GM18951 (cell line): ENCODE measurements around the gene HMCN1.

Experiments
- POLR2A ChIP-seq: IDR thresholded peaks from 4 replicates; pipeline ENCODE4 v1.6.1; 2011; ENCODE audit warnings: mild to moderate bottlenecking; ENCODE audit not compliant: insufficient read length, insufficient read depth; ENCODE audit errors: extremely low read depth
- in situ Hi-C: fragments of 300-500 bp; cut with MboI; formaldehyde crosslinking; loops from one replicate; pipeline ENCODE4 v1.12.0; 2022; ENCODE audit warnings: low sequenced_read_pairs, mixed read lengths, inconsistent platforms; ENCODE audit not compliant: unreplicated experiment

HMCN1 gene

DNA sequence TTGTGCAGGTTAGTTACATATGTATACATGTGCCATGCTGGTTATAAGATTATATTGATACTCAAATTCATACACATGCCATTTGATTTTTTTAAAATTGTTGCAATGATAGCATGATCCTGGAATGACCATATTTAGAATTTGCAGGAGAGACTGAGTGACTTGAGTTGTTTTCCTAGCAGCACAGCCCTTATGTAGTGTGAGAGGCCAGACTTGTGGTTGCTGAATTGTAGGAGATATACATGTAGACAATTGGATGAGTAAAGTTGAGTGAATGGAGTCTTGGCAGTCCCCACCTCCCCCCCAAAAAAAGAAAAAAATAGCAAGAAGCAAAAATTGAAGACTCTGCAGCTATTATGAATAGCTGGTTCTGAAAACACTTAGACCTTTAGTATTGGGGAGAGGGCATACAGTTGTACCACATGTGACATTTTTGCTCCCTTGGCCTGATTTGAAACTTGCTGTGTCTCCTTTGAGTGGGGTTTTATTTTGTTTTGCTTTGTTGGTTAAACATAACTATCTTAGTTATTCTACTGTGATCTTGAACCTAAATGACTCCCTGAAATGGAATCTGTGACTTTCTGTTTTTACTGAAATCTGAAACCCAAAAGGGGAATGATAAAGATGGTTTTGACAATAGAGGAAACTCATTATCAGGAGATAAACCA is 280.3 kb downstream of the HMCN1 start:
- in situ Hi-C loops = no loop called here
- no peak for TF ChIP-seq POLR2A

DNA sequence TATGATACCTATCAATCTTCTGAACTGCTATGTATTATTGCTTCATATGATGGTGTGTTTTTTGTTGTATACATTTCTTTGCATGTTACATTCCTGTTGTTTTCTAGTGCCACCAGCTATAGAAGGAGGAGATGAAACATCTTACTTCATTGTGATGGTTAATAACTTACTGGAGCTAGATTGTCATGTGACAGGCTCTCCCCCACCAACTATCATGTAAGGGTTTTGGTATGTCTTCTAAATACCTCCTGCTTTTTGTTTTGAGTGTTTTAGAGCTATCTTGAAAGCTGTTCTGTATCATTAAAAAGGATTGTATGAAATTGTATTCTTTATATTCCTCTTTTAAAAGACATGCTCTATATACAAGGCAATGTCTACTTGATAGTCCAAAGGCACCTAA is 282.7 kb downstream of the HMCN1 start:
- in situ Hi-C loops = no loop called here

DNA sequence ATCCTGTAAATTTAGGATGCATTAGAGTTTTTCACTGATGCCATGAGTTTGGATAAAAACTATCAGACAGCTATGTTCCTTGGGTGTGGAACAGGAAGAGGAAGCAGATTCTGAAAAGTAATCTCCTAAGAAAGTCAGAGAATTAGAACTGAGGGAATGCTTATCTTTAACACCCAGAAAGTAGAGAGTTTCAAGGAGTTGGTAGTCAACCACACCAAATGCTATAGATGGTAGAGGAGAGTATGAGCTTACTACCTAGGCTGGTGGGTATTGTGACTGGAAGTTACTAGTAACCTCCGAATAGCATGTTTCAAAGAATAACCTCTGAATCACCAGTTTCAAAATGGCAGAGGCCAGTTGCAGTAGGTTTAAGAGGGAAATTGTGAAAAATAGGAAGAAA is 288.0 kb downstream of the HMCN1 start:
- no peak for TF ChIP-seq POLR2A
- in situ Hi-C loops = no loop called here

More for the DNA sequence above, 282.7 kb downstream of the HMCN1 start:
- no peak for TF ChIP-seq POLR2A

DNA sequence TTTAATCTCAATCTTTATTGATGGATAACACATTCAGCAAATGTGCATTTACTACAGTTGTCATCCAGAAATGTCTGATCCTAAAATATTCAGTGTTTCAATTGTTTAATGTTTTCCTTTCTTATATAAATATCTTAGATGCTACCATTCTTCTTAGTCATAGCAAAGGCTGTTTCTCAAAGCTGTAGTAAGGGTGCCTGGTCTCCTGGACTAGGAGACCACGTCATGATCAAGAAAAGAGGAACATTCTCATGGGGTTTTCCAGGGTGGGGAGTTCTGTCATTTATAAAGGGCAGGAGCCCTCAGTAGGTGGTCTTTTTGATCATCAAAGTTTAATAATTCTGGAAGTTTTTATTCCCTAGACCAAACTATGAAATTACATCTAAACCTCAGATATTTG is 292.8 kb downstream of the HMCN1 start:
- in situ Hi-C loops = no loop called here
- no peak for TF ChIP-seq POLR2A

DNA sequence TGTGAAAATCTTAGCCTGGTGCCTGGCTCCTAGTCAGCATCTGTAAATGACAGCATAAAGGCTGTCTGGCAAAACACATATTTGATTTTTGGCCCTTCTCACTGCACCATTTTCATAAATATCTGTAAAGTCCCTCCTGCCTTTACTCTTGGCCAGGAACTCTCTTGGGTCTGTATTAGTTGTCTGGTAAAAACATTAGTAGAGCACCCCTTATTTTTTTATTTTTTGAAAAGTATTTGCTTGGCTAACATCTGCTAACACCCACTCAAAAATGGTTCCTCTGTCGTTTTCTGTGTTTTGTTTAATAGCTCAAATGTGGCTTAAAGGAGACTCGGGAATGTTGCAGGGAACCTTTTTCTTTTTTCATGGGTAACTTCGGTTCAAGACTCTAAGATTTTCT is 293.4 kb downstream of the HMCN1 start:
- no peak for TF ChIP-seq POLR2A
- in situ Hi-C loops = no loop called here

DNA sequence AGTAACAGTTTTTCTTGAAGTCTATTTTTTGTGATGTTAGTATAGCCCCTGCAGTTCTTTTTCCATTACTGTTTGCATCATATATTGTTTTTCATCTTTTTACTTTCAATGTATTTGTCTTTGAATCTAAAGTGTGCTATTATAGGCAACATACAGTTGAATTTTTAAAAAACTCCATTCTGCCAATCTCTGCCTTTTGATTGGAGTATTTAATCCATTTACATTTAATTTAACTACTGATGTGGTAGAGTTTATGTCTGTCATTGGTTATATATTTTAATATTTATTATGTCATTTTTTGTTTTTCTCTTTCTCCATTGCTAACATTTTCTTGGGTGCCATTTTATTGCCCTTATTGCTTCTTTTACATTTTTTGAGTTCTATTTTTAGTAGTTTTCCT is 296.3 kb downstream of the HMCN1 start:
- TF ChIP-seq POLR2A = no peak
- in situ Hi-C loops = no loop called here

DNA sequence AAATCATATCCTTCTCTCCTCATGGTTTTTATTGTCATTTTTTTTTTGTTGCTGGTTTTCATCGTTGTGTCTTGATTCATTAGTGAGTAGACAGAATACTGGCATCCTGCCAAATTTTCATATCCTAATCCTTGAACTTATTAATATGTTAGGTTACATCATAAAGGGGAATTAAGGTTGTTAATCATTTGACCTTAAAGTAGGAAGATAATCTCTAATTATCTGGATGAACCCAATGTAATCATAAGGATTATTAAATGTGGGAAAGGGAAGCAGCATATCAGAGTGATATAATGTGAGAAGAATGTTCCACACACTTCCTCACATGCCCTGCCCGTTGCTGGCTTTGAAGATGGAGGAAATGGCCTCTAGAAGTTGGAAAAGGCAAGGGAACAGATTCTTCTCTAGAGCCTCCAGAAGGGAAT is 299.7 kb downstream of the HMCN1 start:
- in situ Hi-C loops = no loop called here
- no peak for TF ChIP-seq POLR2A

DNA sequence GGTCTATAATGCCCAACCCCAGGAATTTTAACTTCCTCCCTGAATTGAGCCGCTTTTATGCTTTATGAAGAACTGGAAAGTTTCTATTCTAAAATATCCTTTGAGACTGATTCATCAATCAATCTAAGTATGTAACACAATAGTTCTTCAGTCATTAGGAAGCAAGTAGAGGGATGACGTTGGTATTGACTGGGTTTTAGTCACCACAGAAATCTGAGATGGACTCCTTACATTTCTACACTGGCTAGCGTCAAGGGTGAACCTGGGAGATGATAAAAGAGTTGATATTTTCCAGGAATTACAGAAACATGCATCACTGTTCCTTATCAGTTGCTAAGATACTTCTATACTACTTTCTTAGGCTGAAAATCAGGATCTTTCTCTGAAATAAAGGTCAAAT is 308.0 kb downstream of the HMCN1 start:
- in situ Hi-C loops = no loop called here
- no peak for TF ChIP-seq POLR2A

DNA sequence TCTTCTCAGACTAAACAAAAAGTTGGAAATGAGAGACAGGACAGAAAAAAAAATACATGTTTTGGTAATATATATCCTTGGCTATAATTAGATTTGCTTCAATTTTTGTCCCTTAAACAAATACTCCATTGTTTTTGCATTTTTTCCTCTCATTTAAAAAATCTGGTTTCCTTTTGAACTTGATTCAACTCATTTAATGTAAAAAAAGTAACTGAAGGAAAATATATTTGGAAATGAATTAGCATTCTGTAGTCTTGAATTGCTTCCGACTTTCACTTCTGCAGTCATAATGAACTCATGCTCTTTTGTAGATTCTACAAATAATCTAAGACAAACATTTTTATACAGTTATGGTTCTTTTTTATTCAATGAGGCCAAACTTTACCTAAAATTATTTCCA is 309.1 kb downstream of the HMCN1 start:
- in situ Hi-C loops = no loop called here

DNA sequence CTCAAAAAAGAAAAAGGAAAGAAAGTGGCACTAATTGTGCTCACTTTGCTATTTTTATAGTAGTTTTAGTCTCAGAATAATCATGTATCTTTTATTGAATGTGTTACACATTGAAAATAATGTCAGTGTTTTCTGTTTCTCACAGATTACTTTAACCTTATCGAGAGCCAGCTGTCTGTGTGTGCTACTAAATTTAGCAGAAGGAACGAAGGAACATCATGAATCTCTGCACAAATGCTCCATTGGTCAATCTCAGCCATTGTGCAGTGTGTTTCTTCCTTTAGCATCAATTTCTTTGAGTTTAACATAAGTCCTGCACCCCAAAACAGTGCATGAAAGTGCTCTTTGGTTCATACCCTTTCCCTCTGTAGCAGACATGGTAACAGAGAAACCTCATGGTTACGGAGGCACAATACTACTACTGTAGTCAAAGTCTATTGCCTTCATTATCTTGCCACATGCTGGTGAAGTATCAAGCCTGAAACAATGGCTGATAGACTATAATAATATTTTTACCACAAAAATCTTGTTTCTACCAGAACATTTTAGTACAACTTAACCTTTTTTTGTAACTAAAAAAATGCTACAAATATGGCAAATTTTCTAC is 310.0 kb downstream of the HMCN1 start:
- no peak for TF ChIP-seq POLR2A
- in situ Hi-C loops = no loop called here

More for the DNA sequence above, 309.1 kb downstream of the HMCN1 start:
- TF ChIP-seq POLR2A = no peak

DNA sequence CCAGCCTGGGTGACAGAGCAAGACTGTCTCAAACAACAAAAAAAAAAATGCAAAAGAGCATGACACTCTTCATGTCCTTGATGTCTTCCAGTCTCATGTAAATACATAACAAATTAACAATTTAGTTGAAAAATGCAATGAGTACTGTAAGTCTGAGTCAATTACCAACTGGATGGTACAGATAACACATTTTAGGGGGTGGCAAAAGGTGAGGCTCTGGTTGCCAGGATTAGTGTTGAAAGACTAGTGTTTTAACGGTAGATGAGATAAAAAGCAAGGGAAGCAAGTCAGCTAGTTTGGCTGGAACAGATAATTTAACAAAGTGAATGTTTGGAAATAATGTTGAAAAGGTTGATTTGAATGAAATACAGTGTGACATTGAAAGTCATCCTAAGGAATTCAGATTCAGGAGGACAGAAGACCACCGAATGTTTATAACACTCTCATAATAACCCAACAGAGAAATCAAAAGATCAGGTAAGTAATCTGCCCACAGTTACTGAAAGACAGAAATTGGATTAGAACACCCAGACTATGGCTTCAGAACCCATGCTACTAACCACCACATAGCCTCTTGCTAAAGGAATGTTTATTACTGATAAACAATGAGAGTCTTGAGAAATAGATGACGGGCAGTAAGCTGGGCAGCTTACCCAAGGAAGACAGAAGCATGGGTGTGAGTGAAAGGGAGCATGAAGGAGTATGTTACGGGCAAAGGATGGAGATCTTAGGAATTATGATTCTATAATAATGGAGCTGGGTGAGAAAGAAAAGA is 312.4 kb downstream of the HMCN1 start:
- in situ Hi-C loops = no loop called here

DNA sequence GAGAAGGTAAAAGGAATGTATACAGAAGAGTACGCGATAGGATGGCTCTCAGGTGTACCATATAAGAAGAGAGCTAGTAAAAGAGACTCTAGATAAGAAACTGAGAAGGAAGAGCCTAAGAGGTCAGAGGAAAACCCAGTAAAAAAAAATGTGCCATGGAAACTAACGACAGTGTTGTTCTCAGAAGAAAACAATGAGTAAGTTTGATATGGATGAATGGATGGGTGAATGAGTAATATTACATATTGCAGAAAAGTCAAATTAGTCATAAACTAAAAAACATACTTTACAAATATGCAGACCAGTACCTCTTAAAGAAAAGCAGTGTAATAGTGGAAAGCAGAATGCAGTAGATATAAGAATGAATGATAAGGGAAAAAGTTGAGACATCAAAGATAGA is 316.2 kb downstream of the HMCN1 start:
- in situ Hi-C loops = no loop called here

More for the DNA sequence above, 312.4 kb downstream of the HMCN1 start:
- no peak for TF ChIP-seq POLR2A

DNA sequence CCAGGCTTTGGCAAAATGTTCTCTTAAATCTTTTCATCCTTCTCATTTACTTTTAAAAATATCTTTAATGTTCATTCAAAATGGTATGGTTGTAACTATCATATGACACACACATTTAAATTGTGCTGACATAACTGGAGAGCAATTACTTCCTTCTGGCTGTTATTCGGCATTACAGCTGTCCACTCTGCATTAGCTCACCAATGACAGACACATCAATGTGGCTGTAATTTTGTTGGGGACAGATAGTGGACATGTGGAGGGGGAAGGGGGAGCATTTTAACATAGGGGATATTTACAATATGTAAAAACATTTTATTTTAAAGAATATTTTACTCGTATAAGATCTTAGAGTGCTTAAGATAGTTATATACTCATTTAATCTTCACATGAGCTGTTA is 319.8 kb downstream of the HMCN1 start:
- in situ Hi-C loops = no loop called here
- no peak for TF ChIP-seq POLR2A

More for the DNA sequence above, 316.2 kb downstream of the HMCN1 start:
- no peak for TF ChIP-seq POLR2A

DNA sequence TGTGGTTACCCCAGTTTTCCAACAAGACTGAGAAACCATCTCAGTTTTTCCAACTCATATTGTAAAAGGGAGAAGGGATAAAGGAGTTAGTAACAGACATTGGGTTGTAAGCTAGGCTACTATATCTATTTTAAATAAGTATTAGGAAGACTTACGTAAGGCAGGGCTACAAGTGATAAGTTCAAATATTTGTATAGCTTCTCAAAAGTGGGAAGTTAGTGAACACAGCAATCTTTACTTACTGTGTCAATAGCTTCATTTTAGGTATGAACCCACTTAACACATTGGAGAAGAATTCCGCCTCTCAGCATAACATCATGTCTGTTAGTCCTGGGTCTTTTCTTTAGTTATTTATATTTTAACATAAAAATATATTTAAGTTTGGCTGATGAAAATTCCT is 320.7 kb downstream of the HMCN1 start:
- in situ Hi-C loops = no loop called here
- TF ChIP-seq POLR2A = no peak
